Prostate gland (tissue), 2 donors: ENCODE data around the gene MORC4. TPM values are rescaled to one million over a fixed set of nuclear protein-coding genes. Genes with fewer than 3 reads are reported as not detected.

Experiments
- DNase-seq: peaks from one replicate; pipeline ENCODE4 v3.0.0-alpha.2; 2019; ENCODE audit warnings: low spot score
- H3K27ac ChIP-seq, 2 donors: fragments of 200-600 bp; sonication (generic); 2 replicates each; pipeline ENCODE4 v1.5.1; 2017 to 2019
- H3K27me3 ChIP-seq: fragments of 200-600 bp; sonication (generic); replicated peaks from 2 replicates; pipeline ENCODE4 v1.5.1; 2019; ENCODE audit not compliant: insufficient read depth
- H3K36me3 ChIP-seq, 2 donors: fragments of 200-600 bp; sonication (generic); 1 replicate in 1 of 2; 2 replicates in 1 of 2; pipeline versions ENCODE4 v1.5.1 to v1.8.1; 2017 to 2019
- H3K4me1 ChIP-seq: fragments of 200-600 bp; sonication (generic); replicated peaks from 2 replicates; pipeline ENCODE4 v1.5.1; 2019
- H3K4me3 ChIP-seq, 2 donors: fragments of 200-600 bp; sonication (generic); 2 replicates each; pipeline ENCODE4 v1.5.1; 2017 to 2019
- H3K9me3 ChIP-seq: fragments of 200-600 bp; sonication (generic); 2 replicates; pipeline ENCODE4 v1.5.1; 2017
- CTCF ChIP-seq, 4 experiments: fragments of 200-600 bp in 2 of 4; fragments of 450-650 bp in 2 of 4; sonication (generic) in 2 of 4; IDR thresholded peaks; 1 replicate in 3 of 4; 2 replicates in 1 of 4; pipeline ENCODE4 v1.5.1; 2016 to 2019; ENCODE audit warnings: antibody characterized with exemption in 4 of 4, mild to moderate bottlenecking in 2 of 4, moderate library complexity in 2 of 4
- POLR2A ChIP-seq: fragments of 450-650 bp; IDR thresholded peaks from one replicate; pipeline ENCODE4 v1.6.1; 2016; ENCODE audit warnings: antibody characterized with exemption, mild to moderate bottlenecking
- POLR2AphosphoS5 ChIP-seq: sonication (generic); formaldehyde crosslinking; IDR thresholded peaks from one replicate; pipeline ENCODE4 v1.6.1; 2017; ENCODE audit warnings: antibody characterized with exemption
- WGBS: methylation state at CpG from one replicate; pipeline ENCODE4 v1.1.5; 2018; 5-methylcytosine and 5-hydroxymethylcytosine counted together
- intact Hi-C: fragments of 100-400 bp; cut with DNase I; formaldehyde crosslinking; loops from one replicate; pipeline ENCODE4 v1.14.2; 2022
- total RNA-seq, 2 donors: library from RNA; depleted of rRNA; stranded (reverse); fragments of >200 nt; gene quantifications; one replicate each; pipeline ENCODE4 v1.1.0, GENCODE V29; 2016

Gene MORC4
- total RNA-seq, 2 donors from 2014 or later, result 20.4 to 36.1 TPM

GRCh38 chrX:106949366-106949765 lies 50.6 kb downstream of the MORC4 start:
- Histone ChIP-seq H3K27ac (no peak overlapping the region), H3K4me3 (no peak overlapping the region), H3K27me3 (no peaks in the 10 kb centered on the region), H3K9me3 (no peaks in the 10 kb centered on the region), H3K36me3 (no peaks in the 10 kb centered on the region), H3K4me1 (no peaks in the 10 kb centered on the region)
- intact Hi-C loops, result no loop called here
- no peak for DNase-seq
- TF ChIP-seq POLR2A (no peak), POLR2AphosphoS5 (no peak), CTCF (IDR thresholded peaks at IDR 0.05) (no peak)
- WGBS, result 95% methylated on average over 1 of the region's 1 CpG

- intact Hi-C loops, result no loop called here
- 84% methylated on average over 3 of the region's 3 CpGs for WGBS
- no peak overlapping the region for H3K4me3 ChIP-seq
Measured at GRCh38 chrX:106948641-106949040, 51.4 kb downstream of the MORC4 start.

GRCh38 chrX:106946464-106946863 lies 53.5 kb downstream of the MORC4 start:
- 100% methylated on average over 3 of the region's 3 CpGs for WGBS
- intact Hi-C loops, result no loop called here
- no peak for DNase-seq
- no peak overlapping the region for H3K4me3 ChIP-seq
- H3K27me3 ChIP-seq, result no peaks in the 10 kb centered on the region
- H3K9me3 ChIP-seq, result no peaks in the 10 kb centered on the region
- no peaks in the 10 kb centered on the region for H3K4me1 ChIP-seq
- no peak for TF ChIP-seq CTCF (IDR thresholded peaks at IDR 0.05)
- no peak for TF ChIP-seq POLR2A
- TF ChIP-seq POLR2AphosphoS5, result no peak
- H3K27ac ChIP-seq, result no peak overlapping the region
- no peaks in the 10 kb centered on the region for H3K36me3 ChIP-seq

More at GRCh38 chrX:106948641-106949040, 51.4 kb downstream of the MORC4 start:
- DNase-seq, result no peak
- no peak for TF ChIP-seq POLR2AphosphoS5
- no peak for TF ChIP-seq CTCF (IDR thresholded peaks at IDR 0.05)
- no peak for TF ChIP-seq POLR2A
- Histone ChIP-seq H3K27me3 (no peaks in the 10 kb centered on the region), H3K4me1 (no peaks in the 10 kb centered on the region), H3K27ac (no peak overlapping the region), H3K36me3 (no peaks in the 10 kb centered on the region), H3K9me3 (no peaks in the 10 kb centered on the region)

- H3K36me3 ChIP-seq, result no peaks in the 10 kb centered on the region
- TF ChIP-seq POLR2A (no peak), CTCF (IDR thresholded peaks at IDR 0.05) (no peak), POLR2AphosphoS5 (no peak)
- intact Hi-C loops, result no loop called here
- H3K4me1 ChIP-seq, result no peaks in the 10 kb centered on the region
- no peaks in the 10 kb centered on the region for H3K9me3 ChIP-seq
- no peak for DNase-seq
- 25% methylated on average over 1 of the region's 1 CpG for WGBS
- no peak overlapping the region for H3K27ac ChIP-seq
- no peak overlapping the region for H3K4me3 ChIP-seq
- no peaks in the 10 kb centered on the region for H3K27me3 ChIP-seq
Measured at GRCh38 chrX:106940068-106940467, 59.9 kb downstream of the MORC4 start.

- Histone ChIP-seq H3K27me3 (no peaks in the 10 kb centered on the region), H3K4me3 (no peak overlapping the region), H3K36me3 (no peaks in the 10 kb centered on the region), H3K9me3 (no peaks in the 10 kb centered on the region), H3K4me1 (no peaks in the 10 kb centered on the region), H3K27ac (no peak overlapping the region)
- intact Hi-C loops, result no loop called here
- DNase-seq, result no peak
- 69% methylated on average over 3 of the region's 3 CpGs for WGBS
- TF ChIP-seq POLR2A, result no peak
- TF ChIP-seq POLR2AphosphoS5, result no peak
- no peak for TF ChIP-seq CTCF (IDR thresholded peaks at IDR 0.05)
Measured at GRCh38 chrX:106939566-106939965, 60.4 kb downstream of the MORC4 start.
